Measurements from ENCODE around the gene KRTCAP3. TPM values are rescaled to one million over a fixed set of nuclear protein-coding genes. Genes with fewer than 3 reads are reported as not detected.
"Not testable (repeated sequence)": the region's sequence is repeated elsewhere in the genome, so short reads cannot be mapped to it uniquely, and the experiment has no call there.

Gene KRTCAP3
- total RNA-seq, 2 experiments from 2014 or later: 7.1 to 8.3 TPM

GRCh38 chr2:27421660-27422250 lies 20.4 kb upstream of the KRTCAP3 start:
- ChIA-PET CTCF (interaction anchor here (1.8 kb wide), 1 partner anchor 262 kb away, joined by 4 read pairs; no protein-coding TSS in a partner anchor), POLR2A (no interaction called here)
- H3K36me3 Mint-ChIP-seq (ENCODE audit: low read depth): no peaks in the 10 kb centered on the region

GRCh38 chr2:27422958-27423357 lies 19.2 kb upstream of the KRTCAP3 start:
- CTCF ChIA-PET: interaction anchor here (1.2 kb wide), 1 partner anchor 53 kb away, joined by 3 read pairs; the partner anchor contains the start of gene EIF2B4
- no peak overlapping the region for H3K27ac Mint-ChIP-seq
- peaks cover 5% of the 10 kb centered on the region for H3K27me3 Mint-ChIP-seq
- H3K9me3 Mint-ChIP-seq: no peaks in the 10 kb centered on the region
- POLR2A ChIA-PET: no interaction called here
- H3K4me1 Mint-ChIP-seq: peaks cover 10% of the 10 kb centered on the region
- no peak for DNase-seq
- H3K4me3 Mint-ChIP-seq: no peak overlapping the region
- H3K36me3 Mint-ChIP-seq (ENCODE audit: low read depth): no peaks in the 10 kb centered on the region

More at GRCh38 chr2:27421660-27422250, 20.4 kb upstream of the KRTCAP3 start:
- Mint-ChIP-seq H3K4me1 (no peaks in the 10 kb centered on the region), H3K27ac (no peak overlapping the region), H3K4me3 (no peak overlapping the region), H3K9me3 (no peaks in the 10 kb centered on the region), H3K27me3 (peaks cover 5% of the 10 kb centered on the region)
- DNase-seq: no peak

- DNase-seq; H3K27me3 Mint-ChIP-seq; H3K36me3 Mint-ChIP-seq (ENCODE audit: low read depth); CTCF ChIA-PET; H3K27ac Mint-ChIP-seq; POLR2A ChIA-PET; H3K4me3 Mint-ChIP-seq; H3K9me3 Mint-ChIP-seq: not testable (repeated sequence)
- H3K4me1 Mint-ChIP-seq: peaks cover 17% of the 10 kb centered on the region
Measured at GRCh38 chr2:27425039-27425438, 17.1 kb upstream of the KRTCAP3 start.

GRCh38 chr2:27427863-27428212 lies 14.3 kb upstream of the KRTCAP3 start:
- H3K27ac Mint-ChIP-seq: peak overlapping the region; percentile 99
- H3K4me3 Mint-ChIP-seq: peak overlapping the region; percentile 99
- ChIA-PET CTCF (interaction anchor here (0.8 to 3.2 kb wide), 7 partner anchors 8 to 255 kb away, joined by 3 to 12 read pairs (median 4); partner anchors contain the start of genes EIF2B4 and PPM1G), POLR2A (interaction anchor here (0.6 to 1.0 kb wide), 3 partner anchors 22 to 190 kb away, joined by 3 to 4 read pairs (median 3); no protein-coding TSS in a partner anchor)
- peaks cover 4% of the 10 kb centered on the region for H3K36me3 Mint-ChIP-seq (ENCODE audit: low read depth)
- peaks cover 3% of the 10 kb centered on the region for H3K27me3 Mint-ChIP-seq
- peaks cover 34% of the 10 kb centered on the region for H3K4me1 Mint-ChIP-seq
- no peaks in the 10 kb centered on the region for H3K9me3 Mint-ChIP-seq
- DNase-seq: no peak

- Mint-ChIP-seq H3K27ac (peak within 1 kb of the TSS; percentile 99), H3K27me3 (peaks cover 3% of the 10 kb centered on the region), H3K4me3 (peak within 1 kb of the TSS; percentile 99), H3K36me3 (ENCODE audit: low read depth) (peaks cover 9% of the 10 kb centered on the region), H3K4me1 (peaks cover 37% of the 10 kb centered on the region), H3K9me3 (no peaks in the 10 kb centered on the region)
- CTCF ChIA-PET: interaction anchor here (0.8 to 3.2 kb wide), 8 partner anchors 9 to 255 kb away, joined by 3 to 12 read pairs (median 4); partner anchors contain the start of genes EIF2B4, GTF3C2 and PPM1G
- POLR2A ChIA-PET: interaction anchor here (0.6 to 1.6 kb wide), 4 partner anchors 19 to 190 kb away, joined by 3 to 5 read pairs (median 4); partner anchors contain the start of gene PPM1G
- DNase-seq: peak; percentile 94
Measured at GRCh38 chr2:27428213-27428977, 13.8 kb upstream of the KRTCAP3 start, which contains the start of gene NRBP1. Gene NRBP1 (plus strand): TSS chr2:27428631. CDS start chr2:27433274, 4,643 bp downstream.

- ChIA-PET CTCF (interaction anchor here (0.9 to 3.2 kb wide), 5 partner anchors 20 to 254 kb away, joined by 3 to 12 read pairs (median 6); partner anchors contain the start of genes EIF2B4, GTF3C2 and PPM1G), POLR2A (interaction anchor here (0.6 to 1.6 kb wide), 3 partner anchors 20 to 59 kb away, joined by 3 to 5 read pairs (median 3); partner anchors contain the start of gene PPM1G)
- peak overlapping the region; percentile 99 for H3K27ac Mint-ChIP-seq
- DNase-seq: peak; percentile 68
- H3K36me3 Mint-ChIP-seq (ENCODE audit: low read depth): peaks cover 16% of the 10 kb centered on the region
- no peaks in the 10 kb centered on the region for H3K9me3 Mint-ChIP-seq
- H3K4me1 Mint-ChIP-seq: peaks cover 37% of the 10 kb centered on the region
- peak overlapping the region; percentile 99 for H3K4me3 Mint-ChIP-seq
- no peaks in the 10 kb centered on the region for H3K27me3 Mint-ChIP-seq
Measured at GRCh38 chr2:27428978-27429541, 13.1 kb upstream of the KRTCAP3 start.

GRCh38 chr2:27431395-27431794 lies 10.8 kb upstream of the KRTCAP3 start:
- Mint-ChIP-seq H3K36me3 (ENCODE audit: low read depth) (peaks cover 37% of the 10 kb centered on the region), H3K27ac (peak overlapping the region; percentile 77), H3K27me3 (no peaks in the 10 kb centered on the region), H3K9me3 (no peaks in the 10 kb centered on the region), H3K4me1 (peaks cover 37% of the 10 kb centered on the region), H3K4me3 (peak overlapping the region; percentile 33)
- POLR2A ChIA-PET: no interaction called here
- DNase-seq: peak; percentile 37
- CTCF ChIA-PET: interaction anchor here (0.7 to 1.8 kb wide), 7 partner anchors 10 to 276 kb away, joined by 3 to 6 read pairs (median 3); partner anchors contain the start of gene PPM1G

GRCh38 chr2:27435628-27436027 lies 6.6 kb upstream of the KRTCAP3 start:
- DNase-seq: no peak
- Mint-ChIP-seq H3K9me3 (no peaks in the 10 kb centered on the region), H3K36me3 (ENCODE audit: low read depth) (peaks cover 64% of the 10 kb centered on the region), H3K27ac (no peak overlapping the region), H3K27me3 (no peaks in the 10 kb centered on the region), H3K4me1 (peaks cover 14% of the 10 kb centered on the region), H3K4me3 (no peak overlapping the region)
- ChIA-PET CTCF (interaction anchor here (0.6 kb wide), 1 partner anchor 32 kb away, joined by 3 read pairs; no protein-coding TSS in a partner anchor), POLR2A (no interaction called here)

- ChIA-PET POLR2A (no interaction called here), CTCF (interaction anchor here (0.6 to 1.4 kb wide), 3 partner anchors 9 to 229 kb away, joined by 3 to 6 read pairs (median 3); no protein-coding TSS in a partner anchor)
- peaks cover 46% of the 10 kb centered on the region for H3K36me3 Mint-ChIP-seq (ENCODE audit: low read depth)
- peaks cover 16% of the 10 kb centered on the region for H3K4me1 Mint-ChIP-seq
- H3K27me3 Mint-ChIP-seq: no peaks in the 10 kb centered on the region
- H3K27ac Mint-ChIP-seq: no peak overlapping the region
- H3K9me3 Mint-ChIP-seq: no peaks in the 10 kb centered on the region
- no peak overlapping the region for H3K4me3 Mint-ChIP-seq
- no peak for DNase-seq
Measured at GRCh38 chr2:27441226-27441926, 805 bp upstream of the KRTCAP3 start.

- H3K4me1 Mint-ChIP-seq: peaks cover 17% of the 10 kb centered on the region
- DNase-seq: no peak
- H3K27me3 Mint-ChIP-seq: no peaks in the 10 kb centered on the region
- POLR2A ChIA-PET: no interaction called here
- H3K36me3 Mint-ChIP-seq (ENCODE audit: low read depth): peaks cover 36% of the 10 kb centered on the region
- CTCF ChIA-PET: no interaction called here
- no peak overlapping the region for H3K27ac Mint-ChIP-seq
- H3K4me3 Mint-ChIP-seq: no peak overlapping the region
- no peaks in the 10 kb centered on the region for H3K9me3 Mint-ChIP-seq
Measured at GRCh38 chr2:27442920-27443282, 720 bp downstream of the KRTCAP3 start.

- DNase-seq: no peak
- Mint-ChIP-seq H3K9me3 (no peaks in the 10 kb centered on the region), H3K4me1 (peaks cover 17% of the 10 kb centered on the region), H3K36me3 (ENCODE audit: low read depth) (peaks cover 23% of the 10 kb centered on the region), H3K27me3 (no peaks in the 10 kb centered on the region), H3K4me3 (no peak overlapping the region), H3K27ac (no peak overlapping the region)
- CTCF ChIA-PET: interaction anchor here (1.9 kb wide), 1 partner anchor 12 kb away, joined by 4 read pairs; no protein-coding TSS in a partner anchor
- POLR2A ChIA-PET: no interaction called here
Measured at GRCh38 chr2:27445155-27445554, 3.0 kb downstream of the KRTCAP3 start.

- Mint-ChIP-seq H3K4me1 (peaks cover 17% of the 10 kb centered on the region), H3K4me3 (no peak overlapping the region), H3K9me3 (no peaks in the 10 kb centered on the region), H3K36me3 (ENCODE audit: low read depth) (peaks cover 19% of the 10 kb centered on the region), H3K27ac (peak overlapping the region; percentile 79), H3K27me3 (no peaks in the 10 kb centered on the region)
- DNase-seq: no peak
- CTCF ChIA-PET: interaction anchor here (0.6 to 1.9 kb wide), 3 partner anchors 12 to 1685 kb away, joined by 3 to 4 read pairs (median 3); no protein-coding TSS in a partner anchor
- POLR2A ChIA-PET: interaction anchor here (0.5 to 0.6 kb wide), 2 partner anchors 164 to 1567 kb away, joined by 4 to 5 read pairs; no protein-coding TSS in a partner anchor
Measured at GRCh38 chr2:27445615-27446014, 3.4 kb downstream of the KRTCAP3 start.

Data from activated CD4-positive, alpha-beta T cell treated with anti-CD3 and anti-CD28 coated beads, Interleukin-2, amount 10 ng/mL, durations not matched to agents 7 days and 5 days (primary cell).